ENCODE results near the gene SH2D3C.
A peak's percentile ranks its signal among the peaks of the same experiment; 100 is the strongest.

Gene SH2D3C

DNA sequence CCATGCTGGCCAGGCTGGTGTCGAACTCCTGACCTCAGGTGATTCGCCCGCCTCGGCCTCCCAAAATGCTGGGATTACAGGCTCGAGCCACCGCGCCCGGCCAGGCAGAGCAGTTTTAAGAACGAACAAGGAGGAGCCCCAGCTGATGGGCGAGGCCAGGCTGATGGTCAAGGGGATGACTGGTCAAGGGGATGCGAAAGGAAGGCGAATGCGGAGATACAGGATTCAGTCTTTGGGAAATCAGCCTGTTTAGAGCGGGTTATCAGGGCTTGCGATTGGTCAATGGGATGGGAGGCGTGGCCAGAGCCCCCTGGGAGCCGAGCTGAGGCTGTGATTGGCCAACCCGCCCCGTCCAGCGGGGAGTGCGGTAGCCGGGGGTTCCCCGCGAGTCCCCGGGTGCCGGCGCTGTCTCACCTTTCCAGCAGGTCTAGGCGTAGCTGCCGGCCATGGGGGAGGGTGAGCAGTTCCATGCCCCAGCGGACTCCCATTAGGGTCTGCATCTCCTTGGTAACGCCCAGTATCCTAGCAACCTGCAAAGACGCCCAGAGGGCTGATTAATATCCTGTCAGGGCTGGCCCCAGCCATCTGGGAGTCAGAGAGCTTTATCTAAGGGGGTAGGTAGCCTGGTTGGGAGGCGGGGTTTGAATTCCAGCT, 35.9 kb downstream of the SH2D3C start:
- no peaks in the 10 kb centered on the region for H3K27me3 ChIP-seq
- H3K4me3 ChIP-seq (ENCODE audit: low read depth, low read length): peak overlapping the region; percentile 56
- DNase-seq: peak; percentile 91
- H3K4me1 ChIP-seq: peaks cover 13% of the 10 kb centered on the region
- H3K9me3 ChIP-seq: no peaks in the 10 kb centered on the region
- TF ChIP-seq, protein P1, sequence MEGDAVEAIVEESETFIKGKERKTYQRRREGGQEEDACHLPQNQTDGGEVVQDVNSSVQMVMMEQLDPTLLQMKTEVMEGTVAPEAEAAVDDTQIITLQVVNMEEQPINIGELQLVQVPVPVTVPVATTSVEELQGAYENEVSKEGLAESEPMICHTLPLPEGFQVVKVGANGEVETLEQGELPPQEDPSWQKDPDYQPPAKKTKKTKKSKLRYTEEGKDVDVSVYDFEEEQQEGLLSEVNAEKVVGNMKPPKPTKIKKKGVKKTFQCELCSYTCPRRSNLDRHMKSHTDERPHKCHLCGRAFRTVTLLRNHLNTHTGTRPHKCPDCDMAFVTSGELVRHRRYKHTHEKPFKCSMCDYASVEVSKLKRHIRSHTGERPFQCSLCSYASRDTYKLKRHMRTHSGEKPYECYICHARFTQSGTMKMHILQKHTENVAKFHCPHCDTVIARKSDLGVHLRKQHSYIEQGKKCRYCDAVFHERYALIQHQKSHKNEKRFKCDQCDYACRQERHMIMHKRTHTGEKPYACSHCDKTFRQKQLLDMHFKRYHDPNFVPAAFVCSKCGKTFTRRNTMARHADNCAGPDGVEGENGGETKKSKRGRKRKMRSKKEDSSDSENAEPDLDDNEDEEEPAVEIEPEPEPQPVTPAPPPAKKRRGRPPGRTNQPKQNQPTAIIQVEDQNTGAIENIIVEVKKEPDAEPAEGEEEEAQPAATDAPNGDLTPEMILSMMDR (IDR thresholded peaks at IDR 0.05; ENCODE audit: low read depth, low read length): peak; percentile 7; the same call in 1 of the 2 replicates
- 0 out of 2 replicates have a peak, but pooled peaks cover 3% of the 10 kb centered on the region for H3K36me3 ChIP-seq

DNA sequence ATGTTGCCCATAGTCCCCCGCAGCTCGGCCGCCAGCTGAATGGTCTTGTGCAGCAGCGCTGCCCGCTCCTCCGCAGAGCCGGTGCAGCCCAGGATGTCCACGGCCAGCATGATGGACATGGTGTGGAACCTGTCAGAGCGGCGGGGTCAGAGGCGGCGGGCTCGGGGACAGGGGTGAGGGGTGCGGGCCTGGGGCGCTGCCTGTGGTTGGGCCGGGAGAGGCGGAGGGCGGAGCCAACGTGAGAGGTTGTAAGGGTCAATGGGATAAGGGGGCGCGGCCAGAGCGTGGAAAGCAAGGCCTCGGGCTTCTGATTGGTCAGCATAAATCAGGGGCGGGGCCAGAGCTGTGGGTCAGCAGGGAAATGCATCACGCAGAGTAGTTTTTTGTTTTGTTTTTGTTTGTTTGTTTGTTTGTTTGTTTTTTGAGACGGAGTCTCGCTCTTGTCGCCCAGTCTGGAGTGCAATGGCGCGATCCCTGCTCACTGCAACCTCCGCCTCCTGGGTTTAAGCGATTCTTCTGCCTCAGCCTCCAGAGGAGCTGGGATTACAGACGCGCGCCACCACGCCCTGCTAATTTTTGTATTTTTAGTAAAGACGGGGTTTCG, 36.5 kb downstream of the SH2D3C start:
- Histone ChIP-seq H3K9me3 (no peaks in the 10 kb centered on the region), H3K4me1 (peaks cover 13% of the 10 kb centered on the region), H3K27me3 (no peaks in the 10 kb centered on the region), H3K4me3 (ENCODE audit: low read depth, low read length) (no peak overlapping the region), H3K36me3 (0 out of 2 replicates have a peak, but pooled peaks cover 2% of the 10 kb centered on the region)
- TF ChIP-seq, protein P1 (IDR thresholded peaks at IDR 0.05; ENCODE audit: low read depth, low read length): no peak
- DNase-seq: peak; percentile 57

DNA sequence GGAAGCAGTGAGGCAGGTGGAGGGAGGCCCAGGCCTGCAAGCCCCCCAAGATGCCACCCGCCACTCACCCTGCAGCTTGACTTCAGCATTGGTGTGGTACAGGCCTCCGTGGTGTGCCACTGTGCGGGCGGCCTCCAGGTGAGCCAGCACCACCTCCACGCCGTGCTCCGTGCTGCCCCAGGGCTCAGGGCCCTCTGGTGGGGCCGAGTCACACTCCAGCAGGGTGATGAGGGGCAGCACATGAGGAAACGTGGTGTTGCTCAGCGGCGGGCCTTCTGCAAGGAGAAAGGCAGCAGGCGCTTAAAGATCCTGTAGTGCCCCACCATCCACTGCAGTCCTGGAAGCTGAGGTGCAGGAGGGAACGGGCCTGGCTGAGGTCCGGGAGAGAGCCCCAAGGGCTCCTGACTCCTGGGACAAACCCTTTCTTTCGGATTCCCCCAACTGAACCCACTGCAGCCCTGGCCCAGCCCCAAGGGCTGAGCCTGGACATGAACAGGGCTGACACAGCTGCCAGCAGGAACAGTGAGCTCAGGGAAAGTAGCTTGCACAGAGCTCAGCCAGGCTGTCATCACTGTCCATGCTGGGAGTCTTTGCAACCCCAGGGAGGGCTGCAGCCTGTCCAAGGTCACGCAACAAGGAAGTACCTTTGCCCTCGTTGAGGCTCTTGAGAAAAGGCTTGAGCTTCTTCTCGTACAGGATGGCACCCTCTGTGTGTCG, 38.7 kb downstream of the SH2D3C start:
- Histone ChIP-seq H3K4me3 (ENCODE audit: low read depth, low read length) (no peak overlapping the region), H3K4me1 (peaks cover 13% of the 10 kb centered on the region), H3K27me3 (no peaks in the 10 kb centered on the region), H3K36me3 (no peaks in the 10 kb centered on the region), H3K9me3 (no peaks in the 10 kb centered on the region)
- TF ChIP-seq, protein P1 (IDR thresholded peaks at IDR 0.05; ENCODE audit: low read depth, low read length): no peak
- no peak for DNase-seq

- peaks cover 15% of the 10 kb centered on the region for H3K4me1 ChIP-seq
- no peak for DNase-seq
- H3K4me3 ChIP-seq (ENCODE audit: low read depth, low read length): no peak overlapping the region
- no peaks in the 10 kb centered on the region for H3K9me3 ChIP-seq
- no peaks in the 10 kb centered on the region for H3K27me3 ChIP-seq
- TF ChIP-seq, protein P1 (IDR thresholded peaks at IDR 0.05; ENCODE audit: low read depth, low read length): no peak
- H3K36me3 ChIP-seq: no peaks in the 10 kb centered on the region
These were observed 39.8 kb downstream of the SH2D3C start for GRCh38 chr9:127738666-127739065.

DNA sequence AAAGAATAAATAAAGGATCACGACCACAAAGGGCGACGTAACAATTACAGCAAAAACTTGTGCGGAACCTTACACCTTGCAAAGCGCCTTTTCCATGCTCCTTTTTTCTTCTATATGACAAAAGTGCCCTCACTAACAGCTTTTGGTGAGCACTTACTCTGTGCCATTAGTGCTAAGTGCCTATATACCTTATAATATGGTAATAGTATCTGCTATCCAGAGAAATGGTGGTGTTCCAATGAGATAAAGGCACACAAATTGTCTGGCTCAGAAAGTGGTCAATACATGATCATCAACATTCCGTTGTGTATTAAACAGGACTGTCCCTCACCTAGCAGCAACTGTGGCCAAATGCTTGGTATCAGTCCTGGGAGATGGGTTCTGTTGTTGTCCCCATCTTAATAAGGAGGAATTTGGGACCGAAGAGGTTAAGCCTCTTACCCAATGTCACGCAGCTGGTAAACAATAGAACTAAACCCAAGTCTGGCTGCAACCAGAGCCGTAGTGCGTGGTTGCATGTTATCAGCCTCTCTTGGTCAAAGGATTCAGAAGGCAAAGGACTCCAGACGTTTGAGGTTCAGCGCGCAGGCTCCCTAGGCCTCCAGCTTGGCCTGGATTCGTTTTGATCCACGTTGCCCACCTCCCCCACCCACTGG, 42.8 kb downstream of the SH2D3C start:
- Histone ChIP-seq H3K9me3 (no peaks in the 10 kb centered on the region), H3K4me3 (ENCODE audit: low read depth, low read length) (peak overlapping the region; percentile 37), H3K4me1 (peaks cover 4% of the 10 kb centered on the region), H3K27me3 (no peaks in the 10 kb centered on the region), H3K36me3 (no peaks in the 10 kb centered on the region)
- TF ChIP-seq, protein P1 (IDR thresholded peaks at IDR 0.05; ENCODE audit: low read depth, low read length): no peak
- no peak for DNase-seq

Measured in BE2C (cell line).